ENCODE results near the gene PGRMC1.
"Not testable (repeated sequence)": the region's sequence is repeated elsewhere in the genome, so short reads cannot be mapped to it uniquely, and the experiment has no call there.

The PGRMC1 gene

GRCh38 chrX:119236623-119237561 lies 807 bp downstream of the PGRMC1 start:
- DNase-seq: peak; percentile 9

- no peak for DNase-seq
These were observed 1.5 kb downstream of the PGRMC1 start for GRCh38 chrX:119237562-119237942.

GRCh38 chrX:119238557-119238956 lies 2.5 kb downstream of the PGRMC1 start:
- no peak for DNase-seq

- DNase-seq: no peak
These were observed 4.3 kb downstream of the PGRMC1 start for GRCh38 chrX:119240356-119240755.

- DNase-seq: no peak
These were observed 11.6 kb downstream of the PGRMC1 start for GRCh38 chrX:119247702-119248101.

- DNase-seq: no peak
These were observed 13.8 kb downstream of the PGRMC1 start for GRCh38 chrX:119249891-119250290.

GRCh38 chrX:119251386-119251785 lies 15.3 kb downstream of the PGRMC1 start:
- DNase-seq: no peak

GRCh38 chrX:119252716-119253115 lies 16.6 kb downstream of the PGRMC1 start:
- no peak for DNase-seq

GRCh38 chrX:119266364-119266995 lies 30.4 kb downstream of the PGRMC1 start:
- DNase-seq: peak; percentile 12

GRCh38 chrX:119267115-119267514 lies 31.0 kb downstream of the PGRMC1 start:
- not testable (repeated sequence) for DNase-seq

- no peak for DNase-seq
These were observed 36.9 kb downstream of the PGRMC1 start for GRCh38 chrX:119272882-119273419.

GRCh38 chrX:119273420-119274192 lies 37.5 kb downstream of the PGRMC1 start:
- DNase-seq: peak; percentile 13

- not testable (repeated sequence) for DNase-seq
These were observed 46.3 kb downstream of the PGRMC1 start for GRCh38 chrX:119282347-119282746.

GRCh38 chrX:119288890-119289393 lies 52.9 kb downstream of the PGRMC1 start:
- DNase-seq: no peak

GRCh38 chrX:119290476-119290875 lies 54.4 kb downstream of the PGRMC1 start:
- DNase-seq: no peak

- DNase-seq: not testable (repeated sequence)
These were observed 55.2 kb downstream of the PGRMC1 start for GRCh38 chrX:119291246-119291645.

- DNase-seq: no peak
These were observed 56.4 kb downstream of the PGRMC1 start for GRCh38 chrX:119292445-119292844.

All from activated T-cell treated with anti-CD3 and anti-CD28 coated beads for 4 hours (primary cell).